DMS79 treated with DMSO at 0.1 percent for 48 hours (cell line): ENCODE data around the gene TNFSF4.
"Not testable (repeated sequence)": the region's sequence is repeated elsewhere in the genome, so short reads cannot be mapped to it uniquely, and the experiment has no call there.

Source experiments
- DNase-seq: peaks from one replicate; lab custom pipeline; 2025; lab: John Stamatoyannopoulos, UW

TNFSF4 gene

GRCh38 chr1:173163222-173163621 is 43.9 kb downstream of the TNFSF4 start:
- DNase-seq = no peak

- DNase-seq = no peak
These were observed 44.5 kb downstream of the TNFSF4 start for GRCh38 chr1:173162601-173163000.

DNA sequence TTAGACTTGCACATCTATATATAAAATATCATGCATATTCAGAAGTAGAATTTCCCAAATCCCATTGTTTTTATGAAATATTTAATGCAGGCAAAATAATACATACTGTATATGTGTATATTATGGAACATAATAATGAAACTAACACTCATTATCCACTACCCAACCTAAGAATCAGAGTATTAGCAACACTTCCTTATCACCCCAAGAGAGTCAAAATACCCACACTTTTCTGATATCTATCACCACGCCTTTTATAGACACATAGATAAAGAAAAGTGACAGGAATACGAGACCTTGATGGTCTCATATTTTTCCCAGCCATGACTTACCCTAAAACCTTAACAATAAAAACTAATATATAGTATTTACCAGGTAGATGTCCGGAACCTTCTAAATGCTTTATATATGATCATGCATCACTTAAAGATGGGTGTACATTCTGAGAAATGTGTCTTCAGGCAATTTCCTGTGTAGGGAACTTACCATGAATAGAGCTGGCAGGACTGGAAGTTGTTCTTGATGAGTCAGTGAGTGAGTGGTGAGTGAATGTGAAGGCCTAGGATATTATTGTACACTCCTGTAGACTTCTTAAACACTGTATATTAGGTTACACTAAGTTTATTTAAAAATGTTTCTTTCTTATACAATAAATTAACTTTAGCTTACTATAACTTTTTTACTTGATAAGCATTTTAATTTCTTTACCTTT is 45.5 kb downstream of the TNFSF4 start:
- no peak for DNase-seq

- not testable (repeated sequence) for DNase-seq
These were observed 53.2 kb downstream of the TNFSF4 start for GRCh38 chr1:173153964-173154363.

GRCh38 chr1:173153503-173153902 is 53.6 kb downstream of the TNFSF4 start:
- DNase-seq = no peak

- no peak for DNase-seq
These were observed 54.5 kb downstream of the TNFSF4 start for GRCh38 chr1:173152598-173152997.

- no peak for DNase-seq
These were observed 56.3 kb downstream of the TNFSF4 start for GRCh38 chr1:173150795-173151194.

DNA sequence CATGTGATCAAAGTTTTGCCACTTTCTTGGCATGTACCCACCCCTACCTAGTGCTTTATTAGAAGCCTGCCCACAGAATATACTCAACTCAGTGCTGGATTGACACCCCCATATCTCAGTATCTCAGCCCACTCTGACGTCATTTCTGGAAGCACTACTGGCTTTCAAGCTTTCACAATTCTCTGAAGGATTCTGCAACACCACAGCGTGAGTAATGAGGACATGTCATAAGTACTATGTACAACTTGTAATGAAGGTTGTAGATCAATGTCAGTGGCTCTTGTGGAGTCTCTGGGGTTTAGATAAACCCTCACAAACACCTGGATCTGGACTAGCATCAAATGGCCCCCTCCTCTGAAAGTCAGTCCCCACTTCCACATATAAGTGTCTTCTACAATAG is 57.2 kb downstream of the TNFSF4 start:
- DNase-seq = no peak

DNA sequence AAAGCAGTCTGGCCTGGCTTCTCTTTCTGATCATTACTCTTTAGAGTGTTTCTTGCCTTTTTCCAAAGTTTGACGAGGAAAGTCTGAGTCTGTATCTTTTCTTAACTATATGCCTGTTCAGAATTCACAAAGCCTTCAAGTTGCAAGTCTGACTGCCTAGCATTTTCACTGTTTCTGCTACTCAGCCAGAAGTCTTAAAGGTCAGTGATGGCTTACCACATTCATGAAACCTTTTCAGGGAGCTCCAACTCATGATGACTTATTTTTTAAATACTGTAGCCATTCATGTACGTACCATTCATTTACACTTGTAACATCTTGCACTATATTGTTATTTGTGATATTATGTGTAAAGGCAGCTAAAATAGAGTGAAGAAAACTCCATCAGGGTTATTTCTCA is 58.2 kb downstream of the TNFSF4 start:
- no peak for DNase-seq

DNA sequence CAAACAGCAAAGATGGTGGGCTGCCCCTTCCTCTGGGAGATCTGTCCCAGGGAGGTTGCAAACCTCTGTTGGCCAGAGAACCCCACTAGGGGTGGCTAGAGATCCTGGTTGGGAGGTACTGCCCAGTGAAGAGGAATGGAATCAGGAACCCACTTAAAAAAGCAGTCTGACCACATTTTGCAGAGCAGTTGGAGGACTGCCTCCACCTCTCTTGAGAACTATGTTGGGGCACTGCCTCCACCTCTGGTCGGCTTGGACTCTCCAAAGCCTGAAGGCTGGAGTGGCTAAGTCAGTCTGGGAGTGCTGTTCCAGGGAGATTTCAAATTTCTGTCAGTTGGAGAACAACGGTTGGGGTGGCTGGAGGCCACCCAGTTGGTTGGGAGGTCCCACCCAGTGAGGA is 58.6 kb downstream of the TNFSF4 start:
- no peak for DNase-seq

GRCh38 chr1:173140733-173141132 is 66.4 kb downstream of the TNFSF4 start:
- DNase-seq = no peak

GRCh38 chr1:173139706-173140105 is 67.4 kb downstream of the TNFSF4 start:
- no peak for DNase-seq

GRCh38 chr1:173137107-173137706 is 69.9 kb downstream of the TNFSF4 start:
- DNase-seq = no peak

DNA sequence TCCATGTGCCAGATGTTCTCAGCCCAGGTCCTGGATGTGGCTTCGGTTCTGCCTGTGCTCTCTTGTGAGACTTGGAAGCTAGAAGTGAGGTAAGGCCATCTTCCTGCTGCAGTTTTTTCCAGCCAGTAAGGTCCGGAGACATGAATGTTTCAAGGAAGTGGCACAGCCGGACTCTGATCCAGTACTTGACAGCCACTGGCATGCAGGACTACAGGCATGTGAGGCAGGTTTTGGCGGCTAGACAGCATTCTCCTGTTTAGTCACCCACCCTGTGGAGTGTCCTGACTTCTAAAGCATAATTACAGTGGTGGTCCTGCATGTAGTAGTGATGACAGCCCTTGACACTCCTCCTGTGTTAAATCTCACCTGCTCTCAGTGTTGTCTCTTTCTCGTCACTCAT is 72.3 kb downstream of the TNFSF4 start:
- DNase-seq = no peak

DNA sequence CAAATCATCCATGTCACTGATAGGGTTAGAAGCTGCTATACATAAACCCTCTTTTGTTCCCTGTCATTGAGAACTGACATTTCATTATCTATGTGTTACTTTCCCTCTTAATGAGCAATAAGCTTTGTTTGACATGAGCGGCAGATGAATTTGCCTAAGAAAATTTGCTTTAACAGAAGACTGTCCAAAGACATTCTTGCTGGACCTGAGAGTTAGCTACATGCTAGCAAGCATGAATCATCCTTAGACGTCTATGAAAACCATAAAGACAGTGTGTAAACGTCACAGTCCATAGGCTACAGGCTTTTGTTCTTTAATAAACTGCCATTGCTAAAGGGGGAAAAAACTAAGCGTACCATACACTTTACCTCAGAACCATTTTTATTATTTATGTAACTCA is 73.1 kb downstream of the TNFSF4 start:
- DNase-seq = no peak
